Measurements from ENCODE around the gene MAGI2.

The MAGI2 gene

GRCh38 chr7:78222001-78222751 is 1231.3 kb downstream of the MAGI2 start:
- DNase-seq (ENCODE audit: low spot score), result no peak

- DNase-seq (ENCODE audit: low spot score), result no peak
Measured at GRCh38 chr7:78220754-78221153, 1232.7 kb downstream of the MAGI2 start.

- DNase-seq (ENCODE audit: low spot score), result no peak
Measured at GRCh38 chr7:78218876-78219275, 1234.6 kb downstream of the MAGI2 start.

- no peak for DNase-seq (ENCODE audit: low spot score)
Measured at GRCh38 chr7:78218051-78218450, 1235.4 kb downstream of the MAGI2 start.

GRCh38 chr7:78215199-78215598 is 1238.3 kb downstream of the MAGI2 start:
- no peak for DNase-seq (ENCODE audit: low spot score)

- no peak for DNase-seq (ENCODE audit: low spot score)
Measured at GRCh38 chr7:78213402-78213801, 1240.1 kb downstream of the MAGI2 start.

- DNase-seq (ENCODE audit: low spot score), result no peak
Measured at GRCh38 chr7:78212476-78213060, 1240.9 kb downstream of the MAGI2 start.

- DNase-seq (ENCODE audit: low spot score), result no peak
Measured at GRCh38 chr7:78207269-78207668, 1246.2 kb downstream of the MAGI2 start.

- no peak for DNase-seq (ENCODE audit: low spot score)
Measured at GRCh38 chr7:78206769-78207168, 1246.7 kb downstream of the MAGI2 start.

GRCh38 chr7:78203042-78203720 is 1250.3 kb downstream of the MAGI2 start:
- DNase-seq (ENCODE audit: low spot score), result no peak

GRCh38 chr7:78198756-78199155 is 1254.7 kb downstream of the MAGI2 start:
- DNase-seq (ENCODE audit: low spot score), result no peak

- DNase-seq (ENCODE audit: low spot score), result no peak
Measured at GRCh38 chr7:78197447-78197846, 1256.0 kb downstream of the MAGI2 start.

- no peak for DNase-seq (ENCODE audit: low spot score)
Measured at GRCh38 chr7:78195281-78195680, 1258.2 kb downstream of the MAGI2 start.

GRCh38 chr7:78194611-78195010 is 1258.9 kb downstream of the MAGI2 start:
- no peak for DNase-seq (ENCODE audit: low spot score)

- no peak for DNase-seq (ENCODE audit: low spot score)
Measured at GRCh38 chr7:78191475-78192079, 1261.9 kb downstream of the MAGI2 start.

- no peak for DNase-seq (ENCODE audit: low spot score)
Measured at GRCh38 chr7:78189762-78190161, 1263.7 kb downstream of the MAGI2 start.

GRCh38 chr7:78185149-78185745 is 1268.2 kb downstream of the MAGI2 start:
- DNase-seq (ENCODE audit: low spot score), result no peak

- no peak for DNase-seq (ENCODE audit: low spot score)
Measured at GRCh38 chr7:78184299-78184698, 1269.2 kb downstream of the MAGI2 start.

GRCh38 chr7:78179827-78180477 is 1273.5 kb downstream of the MAGI2 start:
- DNase-seq (ENCODE audit: low spot score), result no peak

- DNase-seq (ENCODE audit: low spot score), result no peak
Measured at GRCh38 chr7:78179211-78179610, 1274.3 kb downstream of the MAGI2 start.

GRCh38 chr7:78178319-78178718 is 1275.1 kb downstream of the MAGI2 start:
- no peak for DNase-seq (ENCODE audit: low spot score)

- DNase-seq (ENCODE audit: low spot score), result no peak
Measured at GRCh38 chr7:78176171-78176570, 1277.3 kb downstream of the MAGI2 start.
